Progenitor cell of endocrine pancreas (in vitro differentiated cells): ENCODE data around the gene SYNGR1. TPM values are rescaled to one million over a fixed set of nuclear protein-coding genes. Genes with fewer than 3 reads are reported as not detected.

Experiments
- DNase-seq: peaks from one replicate; pipeline ENCODE4 v3.0.0; 2021; ENCODE audit warnings: low spot score; ENCODE audit not compliant: unreplicated experiment
- H3K27ac Mint-ChIP-seq: 2 replicates; pipeline ENCODE4 v1.8.0; 2021; ENCODE audit warnings: mild to moderate bottlenecking, moderate library complexity, mixed read lengths
- H3K27me3 Mint-ChIP-seq: 2 replicates; pipeline ENCODE4 v1.8.0; 2021; ENCODE audit warnings: mixed read lengths
- H3K36me3 Mint-ChIP-seq: 2 replicates; pipeline ENCODE4 v1.8.0; 2022; ENCODE audit warnings: mixed read lengths; ENCODE audit not compliant: insufficient read depth
- H3K4me1 Mint-ChIP-seq: 2 replicates; pipeline ENCODE4 v1.8.0; 2021; ENCODE audit warnings: low read depth, mixed read lengths
- H3K4me3 Mint-ChIP-seq: 2 replicates; pipeline ENCODE4 v1.8.0; 2021; ENCODE audit warnings: low read depth, mild to moderate bottlenecking, moderate library complexity, mixed read lengths
- H3K9me3 Mint-ChIP-seq: 2 replicates; pipeline ENCODE4 v1.8.0; 2021; ENCODE audit warnings: low read depth, mixed read lengths
- CTCF ChIP-seq: fragments of 200-600 bp; sonication (generic); IDR thresholded peaks from one replicate; pipeline ENCODE4 v1.5.0; 2021; ENCODE audit warnings: antibody characterized with exemption, mild to moderate bottlenecking; ENCODE audit not compliant: unreplicated experiment
- total RNA-seq: library from RNA; stranded (reverse); gene quantifications from 2 replicates; pipeline ENCODE4 v1.2.1, GENCODE V29; 2021

SYNGR1 gene
- total RNA-seq, 1 donor from 2014 or later = 36.8 TPM

- DNase-seq = no peak
- TF ChIP-seq CTCF = no peak
- H3K27me3 Mint-ChIP-seq = no peaks in the 10 kb centered on the region
- H3K4me3 Mint-ChIP-seq = no peak overlapping the region
- H3K36me3 Mint-ChIP-seq = peaks cover 8% of the 10 kb centered on the region
- no peak overlapping the region for H3K27ac Mint-ChIP-seq
- H3K9me3 Mint-ChIP-seq = no peaks in the 10 kb centered on the region
- H3K4me1 Mint-ChIP-seq = no peaks in the 10 kb centered on the region
Observed at GRCh38 chr22:39414377-39414776, 64.6 kb downstream of the SYNGR1 start.

- H3K4me3 Mint-ChIP-seq = no peak overlapping the region
- H3K4me1 Mint-ChIP-seq = no peaks in the 10 kb centered on the region
- no peak overlapping the region for H3K27ac Mint-ChIP-seq
- no peaks in the 10 kb centered on the region for H3K9me3 Mint-ChIP-seq
- peaks cover 10% of the 10 kb centered on the region for H3K36me3 Mint-ChIP-seq
- no peak for DNase-seq
- no peaks in the 10 kb centered on the region for H3K27me3 Mint-ChIP-seq
- TF ChIP-seq CTCF = no peak
Observed at GRCh38 chr22:39414886-39415285, 65.1 kb downstream of the SYNGR1 start.

GRCh38 chr22:39415506-39415905 is 65.7 kb downstream of the SYNGR1 start:
- Mint-ChIP-seq H3K9me3 (no peaks in the 10 kb centered on the region), H3K4me3 (no peak overlapping the region), H3K4me1 (no peaks in the 10 kb centered on the region), H3K27ac (no peak overlapping the region), H3K36me3 (peaks cover 10% of the 10 kb centered on the region), H3K27me3 (no peaks in the 10 kb centered on the region)
- DNase-seq = no peak
- no peak for TF ChIP-seq CTCF

GRCh38 chr22:39416319-39416718 is 66.5 kb downstream of the SYNGR1 start:
- Mint-ChIP-seq H3K9me3 (no peaks in the 10 kb centered on the region), H3K27ac (no peak overlapping the region), H3K27me3 (no peaks in the 10 kb centered on the region), H3K36me3 (peaks cover 10% of the 10 kb centered on the region), H3K4me1 (no peaks in the 10 kb centered on the region), H3K4me3 (no peak overlapping the region)
- no peak for TF ChIP-seq CTCF
- no peak for DNase-seq

GRCh38 chr22:39417641-39418040 is 67.8 kb downstream of the SYNGR1 start:
- H3K4me1 Mint-ChIP-seq = no peaks in the 10 kb centered on the region
- H3K4me3 Mint-ChIP-seq = no peak overlapping the region
- TF ChIP-seq CTCF = no peak
- DNase-seq = no peak
- H3K27me3 Mint-ChIP-seq = no peaks in the 10 kb centered on the region
- H3K27ac Mint-ChIP-seq = no peak overlapping the region
- no peaks in the 10 kb centered on the region for H3K9me3 Mint-ChIP-seq
- peaks cover 15% of the 10 kb centered on the region for H3K36me3 Mint-ChIP-seq
